HG02970 (cell line): ENCODE results near the gene TRMT2B.
"Not testable (repeated sequence)": the region's sequence is repeated elsewhere in the genome, so short reads cannot be mapped to it uniquely, and the experiment has no call there.

Source experiments
- ATAC-seq: cut with Tn5 transposase; IDR thresholded peaks from one replicate; pipeline ENCODE4 v1.9.1; 2021; ENCODE audit warnings: mild to moderate bottlenecking, moderate library complexity, moderate number of reproducible peaks; ENCODE audit not compliant: unreplicated experiment, low FRiP score

The TRMT2B gene

GRCh38 chrX:101009090-101009489, 42.8 kb downstream of the TRMT2B start:
- no peak for ATAC-seq

GRCh38 chrX:100999451-100999850, 52.5 kb downstream of the TRMT2B start:
- no peak for ATAC-seq

DNA sequence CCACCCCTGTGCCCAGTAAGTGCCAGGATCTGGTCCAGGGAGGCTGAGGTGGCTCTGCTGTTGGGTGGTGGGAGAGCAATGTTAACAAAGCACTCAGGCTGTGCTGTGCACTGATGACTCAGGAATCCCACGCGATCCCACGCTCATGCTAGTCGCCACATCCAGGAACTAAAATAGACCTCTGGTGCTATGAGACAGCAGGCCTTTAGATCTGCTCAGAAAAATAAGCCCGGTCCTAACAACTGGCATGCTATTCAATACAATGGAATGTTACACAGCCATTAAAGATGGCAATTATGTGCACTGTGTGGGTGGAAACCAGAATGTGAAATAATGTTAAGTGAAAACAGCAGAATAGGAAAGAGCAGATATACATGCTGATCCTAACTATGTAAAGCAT, 56.4 kb downstream of the TRMT2B start:
- no peak for ATAC-seq

DNA sequence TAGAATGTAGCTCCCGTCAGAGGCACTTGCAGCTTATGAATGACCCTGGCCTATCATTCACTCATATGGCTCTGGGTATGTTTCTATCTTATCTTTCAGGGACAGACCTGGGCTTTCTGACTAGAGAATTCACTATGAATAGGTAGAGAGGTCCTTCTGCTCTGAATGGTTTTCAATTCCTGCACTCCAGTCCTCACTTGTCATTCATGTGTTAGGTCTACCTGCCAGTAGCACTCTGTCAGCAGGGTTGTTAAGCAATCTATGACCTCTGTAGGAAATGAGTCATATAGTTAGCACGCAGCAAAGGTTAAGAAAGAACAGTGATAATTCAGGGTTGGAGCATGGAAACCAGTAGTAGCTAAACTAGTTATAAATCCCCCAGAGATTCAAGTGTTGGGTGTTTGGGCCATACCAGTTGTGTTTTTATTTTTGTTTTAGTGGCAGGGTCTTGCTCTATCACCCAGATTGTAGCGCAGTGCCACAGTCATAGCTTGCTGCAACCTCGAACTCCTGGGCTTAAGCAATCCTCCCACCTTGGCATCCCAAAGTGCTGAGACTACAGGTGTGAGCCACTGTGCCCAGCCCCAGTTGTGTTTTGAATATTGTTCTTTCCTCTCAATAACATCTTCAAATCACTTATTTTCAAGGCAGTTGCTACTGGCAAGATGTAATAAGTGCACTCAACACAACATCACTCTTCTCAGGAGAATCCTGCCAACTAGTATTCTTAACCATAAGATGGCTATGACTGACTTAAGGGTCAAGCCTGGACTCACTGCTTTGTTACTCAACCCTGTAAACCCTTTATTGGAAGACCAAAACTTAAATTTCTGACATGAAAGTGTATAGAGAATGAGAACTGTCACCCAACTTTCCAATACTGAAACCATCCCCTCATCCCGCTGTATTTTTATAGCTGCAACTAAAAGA, 57.3 kb downstream of the TRMT2B start:
- no peak for ATAC-seq

DNA sequence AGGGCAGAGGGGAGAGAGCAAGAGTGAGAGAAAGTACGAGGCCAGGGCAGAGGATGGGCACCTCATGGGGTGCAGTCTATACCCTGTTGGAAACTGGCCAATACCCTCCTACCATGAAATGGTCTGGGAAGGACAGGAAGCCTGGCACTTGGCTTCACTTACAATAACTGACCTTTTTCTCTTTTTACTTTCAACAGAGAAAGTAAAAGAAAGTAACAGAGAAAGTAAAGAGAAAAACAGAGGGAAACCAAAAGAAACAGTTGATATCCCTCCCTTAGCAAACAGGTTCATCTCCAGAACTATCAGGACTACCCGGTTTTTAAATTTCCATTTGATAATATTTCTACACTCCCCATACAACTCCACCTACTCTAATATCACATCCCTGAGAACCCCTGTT, 61.8 kb downstream of the TRMT2B start:
- no peak for ATAC-seq

DNA sequence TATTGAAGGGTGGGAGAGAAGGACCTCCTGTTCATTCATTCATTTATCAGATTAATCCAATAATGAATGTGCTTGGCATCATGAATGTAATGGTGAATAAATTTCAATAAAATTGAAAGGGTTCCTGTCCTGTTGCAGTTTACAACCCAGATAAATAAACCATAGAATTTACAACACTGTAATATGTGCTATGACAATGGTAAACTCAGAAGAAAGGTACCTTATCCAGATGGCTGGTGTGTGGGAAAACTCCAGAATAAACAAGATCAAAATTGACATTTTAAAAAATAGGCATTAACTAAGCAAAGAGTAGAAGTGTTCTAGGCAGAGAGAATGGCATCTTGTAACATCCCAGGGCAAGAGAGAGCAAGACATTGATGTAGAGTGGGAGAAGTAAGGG, 67.1 kb downstream of the TRMT2B start:
- no peak for ATAC-seq

DNA sequence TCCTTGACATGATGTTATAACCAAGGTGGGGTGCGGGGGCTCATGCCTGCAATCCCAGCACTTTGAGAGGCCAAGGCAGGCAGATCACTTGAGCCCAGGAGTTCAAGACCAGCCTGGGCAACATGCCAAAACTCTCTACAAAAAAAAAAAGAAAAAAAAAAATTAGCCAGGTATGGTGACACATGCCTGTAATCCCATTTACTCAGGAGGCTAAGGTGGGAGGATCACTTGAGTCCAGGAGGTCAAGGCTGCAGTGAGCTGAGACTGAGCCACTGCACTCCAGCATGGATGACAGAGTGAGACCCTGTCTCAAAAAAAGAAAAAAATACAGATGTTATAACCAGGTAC, 70.4 kb downstream of the TRMT2B start:
- ATAC-seq = not testable (repeated sequence)

GRCh38 chrX:100980608-100981497, 71.1 kb downstream of the TRMT2B start:
- ATAC-seq = no peak

DNA sequence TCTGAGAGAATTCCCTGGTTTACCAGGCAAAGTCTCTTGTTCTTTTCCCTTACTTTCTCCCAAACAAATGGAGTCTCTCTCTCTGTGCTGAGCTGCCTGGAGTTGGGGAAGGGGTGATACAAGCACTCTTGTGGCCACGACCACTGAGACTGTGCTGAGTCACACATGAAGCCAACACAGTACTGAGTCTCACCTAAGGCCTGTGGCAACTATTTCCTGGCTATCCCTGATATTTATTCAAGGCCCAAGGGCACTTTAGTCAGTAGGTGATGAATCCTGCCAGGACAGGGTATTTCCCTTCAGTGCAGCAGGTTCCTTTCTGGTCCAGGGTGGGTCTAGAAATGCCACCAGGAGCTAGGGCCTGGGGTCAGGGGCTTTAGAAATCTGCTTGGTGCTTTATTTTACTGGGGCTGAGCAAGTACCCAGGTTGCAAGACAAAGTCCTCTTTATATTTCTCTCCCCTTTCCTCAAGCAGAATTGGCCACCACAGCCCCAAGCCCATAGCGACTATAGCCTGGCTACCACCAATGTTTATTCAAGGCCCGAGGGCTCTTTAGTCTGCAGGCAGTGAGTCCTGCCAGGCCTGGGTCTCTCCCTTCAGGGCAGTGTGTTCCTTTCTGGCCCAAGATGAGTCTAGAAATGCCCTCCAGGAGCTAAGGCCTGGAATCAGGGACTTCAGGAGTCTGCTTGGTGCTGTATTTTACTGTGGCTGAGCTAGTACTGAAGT, 71.9 kb downstream of the TRMT2B start:
- no peak for ATAC-seq

GRCh38 chrX:100976211-100976610, 75.7 kb downstream of the TRMT2B start:
- no peak for ATAC-seq

GRCh38 chrX:100975212-100975611, 76.7 kb downstream of the TRMT2B start:
- no peak for ATAC-seq

DNA sequence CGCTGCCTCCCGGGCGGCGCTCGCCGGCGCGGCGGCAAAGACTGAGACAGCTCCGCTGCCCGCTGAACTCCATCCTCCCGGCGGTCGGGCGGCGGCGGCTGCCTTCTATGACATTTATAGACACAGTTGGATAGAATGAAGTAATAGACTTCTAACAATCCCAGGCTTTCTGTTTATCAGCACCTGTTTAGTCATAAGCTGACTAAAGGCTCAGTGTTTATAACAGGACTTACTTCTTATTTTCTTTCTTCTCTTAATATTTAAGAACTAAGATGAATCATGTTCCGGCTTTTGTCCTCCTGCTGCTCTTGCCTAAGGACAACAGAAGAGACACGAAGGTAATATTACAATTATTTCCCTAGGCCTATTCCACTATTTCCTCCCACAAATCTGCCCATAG, 78.5 kb downstream of the TRMT2B start:
- no peak for ATAC-seq

DNA sequence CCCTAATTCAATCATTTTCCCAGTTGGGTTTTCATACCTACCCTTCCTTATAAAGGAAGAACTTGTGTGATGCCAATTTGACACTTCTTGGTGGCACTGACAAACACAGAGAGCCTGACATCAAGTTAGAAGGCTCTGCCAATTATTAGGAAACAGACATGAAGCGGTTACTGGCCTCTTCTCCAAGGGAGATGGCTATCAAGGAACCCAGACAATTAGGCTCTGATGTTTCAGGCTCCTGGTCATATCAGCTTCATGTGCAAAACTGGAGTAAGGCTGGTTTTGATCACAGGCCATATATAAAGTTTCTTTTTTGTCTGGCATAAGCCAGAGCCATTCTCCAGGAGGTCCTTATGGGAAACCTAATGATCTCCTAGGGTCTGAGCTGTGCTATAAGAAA, 82.0 kb downstream of the TRMT2B start:
- no peak for ATAC-seq

DNA sequence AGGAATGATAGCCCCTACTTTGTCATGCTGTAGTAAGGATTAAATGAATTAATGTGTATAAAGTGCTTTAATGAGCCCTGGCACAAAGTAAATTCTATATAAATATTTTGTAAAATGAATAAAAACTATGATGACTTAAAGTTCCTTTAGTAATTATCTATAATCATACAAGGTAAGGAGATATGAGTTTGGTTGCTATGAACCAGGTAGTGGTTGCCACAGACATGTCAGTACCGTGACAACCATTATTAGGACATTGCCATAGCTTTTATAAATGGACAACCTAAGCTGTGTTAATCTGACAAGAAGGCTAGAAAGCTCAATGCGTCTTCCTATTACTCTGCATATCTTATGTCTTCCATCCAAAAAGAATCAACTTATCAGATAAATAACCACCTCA, 82.5 kb downstream of the TRMT2B start, which contains the start of gene ARL13A:
ARL13A (plus strand) TSS at position 301 of the 400 bp plus-strand sequence. CDS start 3,982 bp downstream, outside the sequence.
- ATAC-seq = no peak

DNA sequence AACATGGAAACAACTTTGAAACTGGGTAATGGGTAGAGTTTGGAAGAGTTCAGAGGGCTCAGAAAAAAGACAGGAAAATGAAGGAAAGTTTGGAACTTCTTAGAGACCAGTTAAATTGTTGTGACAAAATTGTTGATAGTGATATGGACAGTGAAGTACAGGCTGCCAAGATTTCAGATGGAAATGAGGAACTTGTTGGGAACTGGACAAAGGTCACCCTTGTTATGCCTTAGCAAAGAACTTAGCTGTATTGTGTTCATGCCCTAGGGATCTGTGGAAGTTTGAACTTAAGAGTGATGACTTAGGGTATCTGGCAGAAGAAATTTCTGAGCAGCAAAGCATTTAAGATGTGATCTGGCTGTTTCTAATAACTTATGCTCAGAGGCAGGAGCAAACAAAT, 87.5 kb downstream of the TRMT2B start:
- no peak for ATAC-seq

DNA sequence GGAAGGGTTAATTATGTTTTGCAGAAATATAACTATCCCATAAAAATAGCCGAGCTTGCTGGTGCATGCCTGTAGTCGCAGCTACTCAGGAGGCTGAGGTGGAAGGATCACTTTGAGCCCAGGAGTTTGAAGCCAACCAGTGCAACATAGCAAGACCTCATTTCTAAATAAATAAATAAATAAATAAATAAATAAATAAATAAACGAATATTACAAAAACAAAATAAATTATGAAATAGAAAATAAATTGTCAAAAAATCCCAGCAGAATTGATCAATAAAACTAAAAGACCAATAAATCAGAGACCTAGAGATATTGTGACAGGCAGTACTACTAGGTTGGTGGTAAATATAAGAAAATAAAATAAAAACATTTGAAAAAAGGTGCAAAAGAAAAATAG, 89.1 kb downstream of the TRMT2B start:
- ATAC-seq = no peak
